Effector CD4-positive, alpha-beta T cell (primary cell): ENCODE measurements around the gene PRELID2.
"Not testable (repeated sequence)": the region's sequence is repeated elsewhere in the genome, so short reads cannot be mapped to it uniquely, and the experiment has no call there.

Source experiments
- DNase-seq: peaks from one replicate; pipeline ENCODE4 v3.0.0-alpha.2; 2020

Gene PRELID2

DNA sequence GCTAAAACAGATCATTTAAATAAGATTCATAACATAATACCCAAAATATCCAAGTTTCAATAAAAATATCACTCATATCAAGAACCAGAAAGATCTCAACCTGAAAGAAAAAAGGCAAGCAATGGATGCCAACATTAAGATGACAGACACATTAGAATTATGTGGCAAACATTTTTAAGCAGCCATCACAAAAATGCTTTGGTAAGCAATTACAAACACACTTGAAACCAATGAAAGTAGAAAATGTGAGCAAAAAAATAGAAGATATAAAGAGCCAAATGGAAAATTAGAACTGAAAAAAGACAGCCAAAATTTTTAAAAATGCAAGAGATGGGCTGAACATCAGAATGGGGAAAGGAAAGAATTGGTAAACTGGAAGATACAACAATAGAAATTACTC, 96.9 kb downstream of the PRELID2 start:
- no peak for DNase-seq

DNA sequence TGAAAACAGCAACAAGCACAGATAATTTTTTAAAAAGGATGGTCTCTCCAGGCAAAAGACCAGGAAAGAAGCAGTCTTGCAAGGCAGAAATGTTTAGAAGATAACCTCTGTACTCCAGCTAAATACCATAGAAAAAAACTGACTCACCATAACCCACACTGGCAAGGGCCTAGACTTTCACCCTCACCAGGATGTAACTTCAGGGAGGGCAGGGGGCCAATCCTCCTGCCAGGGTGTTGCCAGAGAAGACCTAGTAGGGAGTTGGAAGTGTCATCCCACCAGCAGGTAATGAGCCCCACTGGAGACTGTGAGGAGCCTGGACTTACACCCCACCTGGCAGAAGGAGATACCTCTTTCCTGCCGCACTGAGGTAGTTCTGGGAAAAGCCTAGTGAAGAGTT, 97.6 kb downstream of the PRELID2 start:
- no peak for DNase-seq

DNA sequence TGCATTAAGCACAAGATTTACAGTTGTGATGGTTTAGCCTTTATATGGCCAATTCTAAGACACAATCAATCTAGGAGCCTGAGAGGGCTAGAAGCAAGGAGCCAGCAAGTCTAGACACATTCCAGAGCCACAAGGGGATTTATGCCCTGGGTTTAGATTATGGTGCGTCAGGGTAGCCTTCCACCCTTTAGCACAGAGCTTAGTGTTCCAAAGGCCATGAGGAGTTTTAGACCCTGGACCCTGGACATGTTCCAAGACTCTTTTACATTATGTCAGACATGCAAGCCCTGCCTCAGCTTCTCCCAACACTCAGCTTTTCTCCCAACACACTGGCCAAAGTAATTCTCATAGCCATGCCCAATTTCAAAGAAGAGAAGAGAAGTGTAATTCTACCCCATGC, 105.2 kb downstream of the PRELID2 start:
- not testable (repeated sequence) for DNase-seq

DNA sequence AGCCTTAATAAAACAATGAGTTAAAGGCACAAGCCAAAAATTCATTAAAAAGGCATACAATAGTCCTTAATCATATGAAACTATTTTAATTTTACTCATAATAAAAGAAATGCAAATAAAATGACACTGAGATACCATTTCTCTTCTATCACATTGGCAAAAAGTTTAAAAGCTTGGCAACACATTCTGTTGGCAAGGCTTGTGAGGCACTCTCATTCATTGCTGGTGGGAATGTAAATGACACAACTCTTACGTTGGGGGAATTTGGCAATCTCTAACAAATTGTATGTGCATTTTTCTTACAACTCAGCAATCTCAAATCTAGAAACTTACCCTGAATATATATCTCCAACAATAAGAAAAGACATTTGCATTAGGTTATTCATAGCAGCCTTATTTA, 111.6 kb downstream of the PRELID2 start:
- no peak for DNase-seq

DNA sequence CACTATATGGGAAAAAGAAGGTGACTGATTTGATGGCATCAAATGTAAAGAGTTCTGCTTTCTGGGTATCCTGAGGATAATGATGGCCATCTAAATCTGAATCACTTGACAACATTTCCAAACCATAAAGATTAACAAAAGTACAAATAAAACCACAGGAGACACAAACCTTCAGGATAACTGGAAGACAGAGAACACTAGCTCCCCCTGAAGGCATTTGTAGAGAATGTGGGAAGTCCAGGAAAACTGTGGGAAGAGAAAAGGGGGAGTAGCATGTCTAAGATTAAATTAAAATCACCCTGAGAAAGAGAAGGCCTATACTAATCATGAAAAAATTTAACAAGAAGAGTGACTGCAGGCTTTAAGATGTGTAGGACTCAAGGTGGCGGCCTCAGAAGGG, 116.2 kb downstream of the PRELID2 start:
- DNase-seq, result no peak

DNA sequence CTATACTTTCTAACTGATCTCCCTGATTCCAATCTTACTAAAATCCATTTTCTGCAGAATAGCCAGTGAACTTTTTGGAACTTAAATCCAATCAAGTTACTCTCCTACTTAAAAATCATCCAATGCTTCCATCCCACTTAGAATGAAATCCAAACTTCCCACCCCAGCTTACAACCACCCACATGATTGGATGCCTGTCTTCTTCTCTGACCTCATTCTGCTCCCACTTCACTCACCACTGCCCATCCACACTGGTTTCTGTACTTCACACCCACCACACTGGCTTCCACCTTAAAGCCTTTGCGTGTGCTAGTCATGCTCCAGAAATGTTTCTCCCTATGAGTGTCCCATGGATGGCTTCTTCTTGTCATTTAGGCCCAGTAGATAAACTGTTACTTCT, 119.7 kb downstream of the PRELID2 start:
- DNase-seq, result no peak

DNA sequence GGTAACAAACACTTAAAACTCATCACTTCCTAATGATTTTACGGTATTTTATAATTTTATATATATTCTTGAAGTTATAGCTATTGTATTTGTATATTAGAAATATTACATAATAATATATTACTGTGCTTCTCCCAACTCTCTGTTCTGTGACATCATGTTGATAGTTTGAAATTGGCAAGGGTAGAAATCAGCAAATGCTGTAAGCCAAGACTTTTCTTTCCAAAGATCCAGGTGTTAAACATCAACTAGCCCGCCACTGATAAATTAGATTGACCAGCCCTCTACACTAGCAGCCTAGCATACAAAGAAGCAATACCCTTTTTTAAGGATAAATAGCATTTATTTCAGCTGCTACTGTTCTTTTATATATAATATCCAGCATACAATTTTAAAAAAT, 122.9 kb downstream of the PRELID2 start:
- DNase-seq, result no peak

DNA sequence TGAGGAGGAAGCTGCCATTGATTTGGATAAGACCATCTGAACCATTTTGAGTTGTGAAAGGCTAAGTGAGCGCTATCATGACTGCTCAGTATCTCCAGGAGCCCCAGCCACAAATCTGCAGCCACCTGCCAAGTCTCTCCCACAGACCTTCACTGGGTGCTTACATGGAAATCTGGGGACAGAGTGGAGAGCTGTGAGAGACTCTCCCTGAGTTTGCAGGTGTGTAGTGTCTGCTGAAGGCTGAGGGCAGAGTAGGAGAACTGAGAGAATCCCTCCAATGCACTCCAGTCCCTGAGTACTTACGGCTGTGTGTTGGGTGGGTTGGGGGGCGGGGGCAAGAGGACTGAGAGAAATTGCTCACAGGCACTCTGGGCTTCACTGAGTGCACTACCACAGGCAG, 123.7 kb downstream of the PRELID2 start:
- DNase-seq, result no peak
